SH-SY5Y (cell line): Measurements from ENCODE around the gene ATP5MC2.

ENCODE experiments used
- GATA2 ChIP-seq: IDR thresholded peaks from 2 replicates; pipeline ENCODE4 v1.6.1; 2011; ENCODE audit warnings: mild to moderate bottlenecking, low read depth, low read length
- GATA3 ChIP-seq: IDR thresholded peaks from 2 replicates; pipeline ENCODE4 v1.6.1; 2011; ENCODE audit warnings: low read depth, mild to moderate bottlenecking, low read length, moderate library complexity

- no peak for TF ChIP-seq GATA2
- TF ChIP-seq GATA3, result no peak
Observed at GRCh38 chr12:53695152-53696145, 19.6 kb upstream of the ATP5MC2 start.
